Astrocyte of the spinal cord (primary cell): ENCODE data around the gene FIGLA.
A peak's percentile ranks its signal among the peaks of the same experiment; 100 is the strongest.

Experiments used
- DNase-seq: peaks from one replicate; pipeline ENCODE4 v3.0.0; 2011; ENCODE audit warnings: low read depth, low spot score
- H3K4me3 ChIP-seq: 2 replicates; pipeline ENCODE4 v1.5.1; 2011; ENCODE audit warnings: low read depth, mild to moderate bottlenecking, low read length, moderate library complexity
- in situ Hi-C: cut with HindIII; loops from 2 replicates; pipeline ENCODE4 v1.10.0; 2017; ENCODE audit warnings: low sequenced_read_pairs
- TF ChIP-seq, protein P1 (sequence below): IDR thresholded peaks from 2 replicates; pipeline ENCODE4 v1.5.1; 2012; ENCODE audit warnings: low read depth, mild to moderate bottlenecking, low read length, inconsistent platforms

FIGLA gene

DNA sequence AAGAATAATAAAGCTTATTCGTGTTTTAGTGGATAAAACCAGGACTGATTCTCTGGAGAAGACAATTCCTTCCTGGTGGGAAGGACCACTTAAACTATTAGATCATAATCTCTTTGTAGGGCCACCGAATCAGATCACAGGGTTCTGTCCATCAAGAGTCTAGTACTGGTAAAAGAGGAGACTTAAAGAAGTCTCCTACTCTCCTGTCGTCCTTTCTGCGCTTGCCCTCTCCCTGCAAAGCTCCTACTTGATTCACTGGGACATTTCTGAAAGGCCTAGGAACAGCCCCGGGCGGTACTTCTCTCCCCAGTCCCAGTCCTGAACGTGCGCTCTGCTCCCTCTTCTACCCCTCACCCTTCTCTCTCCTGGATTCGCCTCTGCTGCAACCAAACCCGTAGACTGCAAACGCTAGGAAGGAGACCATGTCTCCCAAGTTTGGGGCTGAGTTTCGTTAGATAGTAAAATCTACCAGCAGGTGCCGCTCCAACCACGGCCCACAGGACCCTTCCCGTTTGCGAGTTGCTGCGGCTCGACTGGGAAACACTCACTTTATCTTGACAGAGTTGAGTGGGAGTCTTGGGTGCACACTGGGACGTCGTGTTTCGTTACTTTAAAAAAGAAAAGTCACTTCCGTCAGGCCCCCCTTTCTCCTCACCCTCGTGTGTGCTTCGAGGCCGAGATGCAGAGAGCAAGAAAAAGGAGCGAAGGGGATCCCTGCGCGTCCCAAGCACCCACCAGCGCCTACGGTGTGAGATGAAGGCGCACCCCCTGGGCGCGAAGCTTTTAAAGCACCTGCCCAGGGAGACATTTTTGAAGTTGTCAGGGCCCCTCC is 923 bp downstream of the FIGLA start:
- peak; percentile 36 for DNase-seq
- H3K4me3 ChIP-seq: no peak overlapping the region
- in situ Hi-C loops: no loop called here
- TF ChIP-seq, protein P1, sequence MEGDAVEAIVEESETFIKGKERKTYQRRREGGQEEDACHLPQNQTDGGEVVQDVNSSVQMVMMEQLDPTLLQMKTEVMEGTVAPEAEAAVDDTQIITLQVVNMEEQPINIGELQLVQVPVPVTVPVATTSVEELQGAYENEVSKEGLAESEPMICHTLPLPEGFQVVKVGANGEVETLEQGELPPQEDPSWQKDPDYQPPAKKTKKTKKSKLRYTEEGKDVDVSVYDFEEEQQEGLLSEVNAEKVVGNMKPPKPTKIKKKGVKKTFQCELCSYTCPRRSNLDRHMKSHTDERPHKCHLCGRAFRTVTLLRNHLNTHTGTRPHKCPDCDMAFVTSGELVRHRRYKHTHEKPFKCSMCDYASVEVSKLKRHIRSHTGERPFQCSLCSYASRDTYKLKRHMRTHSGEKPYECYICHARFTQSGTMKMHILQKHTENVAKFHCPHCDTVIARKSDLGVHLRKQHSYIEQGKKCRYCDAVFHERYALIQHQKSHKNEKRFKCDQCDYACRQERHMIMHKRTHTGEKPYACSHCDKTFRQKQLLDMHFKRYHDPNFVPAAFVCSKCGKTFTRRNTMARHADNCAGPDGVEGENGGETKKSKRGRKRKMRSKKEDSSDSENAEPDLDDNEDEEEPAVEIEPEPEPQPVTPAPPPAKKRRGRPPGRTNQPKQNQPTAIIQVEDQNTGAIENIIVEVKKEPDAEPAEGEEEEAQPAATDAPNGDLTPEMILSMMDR: peak; percentile 63

DNA sequence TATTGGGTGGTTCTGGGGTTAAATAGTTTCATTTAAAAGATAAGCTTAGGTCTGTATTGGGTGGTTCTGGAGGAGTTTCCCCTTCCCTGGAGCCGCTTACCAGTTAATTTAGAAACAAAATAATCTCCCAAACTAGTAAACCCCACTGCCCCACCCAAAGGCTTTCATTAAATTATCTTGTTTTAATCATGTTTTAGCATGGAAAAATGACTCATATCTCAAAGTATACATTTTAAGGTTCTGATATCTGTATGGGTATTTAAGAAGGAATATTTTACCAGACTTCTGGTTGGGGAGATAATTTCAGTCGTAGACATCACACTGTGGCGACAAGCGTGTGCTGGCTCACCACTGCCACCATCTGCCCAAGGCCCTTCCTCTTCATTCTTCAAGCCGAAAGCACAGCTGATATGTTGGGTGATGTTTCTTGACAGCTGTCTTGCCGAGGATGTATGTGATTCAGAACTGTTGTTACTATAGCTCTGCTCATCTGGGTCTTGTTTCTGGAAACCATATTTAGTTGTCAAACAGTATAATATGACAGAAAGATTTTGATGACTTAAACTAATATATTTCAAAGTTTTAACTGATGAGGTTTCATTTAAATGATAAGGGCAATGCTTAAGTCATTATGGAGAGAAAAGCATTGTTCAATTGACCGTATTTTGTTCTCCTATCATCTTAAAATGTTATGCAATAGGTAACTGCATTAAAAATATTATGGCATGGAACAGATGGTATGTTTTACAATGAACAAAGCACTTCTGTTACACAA is 5.1 kb downstream of the FIGLA start:
- TF ChIP-seq, protein P1: peak; percentile 43
- DNase-seq: no peak
- in situ Hi-C loops: no loop called here
- H3K4me3 ChIP-seq: no peak overlapping the region

DNA sequence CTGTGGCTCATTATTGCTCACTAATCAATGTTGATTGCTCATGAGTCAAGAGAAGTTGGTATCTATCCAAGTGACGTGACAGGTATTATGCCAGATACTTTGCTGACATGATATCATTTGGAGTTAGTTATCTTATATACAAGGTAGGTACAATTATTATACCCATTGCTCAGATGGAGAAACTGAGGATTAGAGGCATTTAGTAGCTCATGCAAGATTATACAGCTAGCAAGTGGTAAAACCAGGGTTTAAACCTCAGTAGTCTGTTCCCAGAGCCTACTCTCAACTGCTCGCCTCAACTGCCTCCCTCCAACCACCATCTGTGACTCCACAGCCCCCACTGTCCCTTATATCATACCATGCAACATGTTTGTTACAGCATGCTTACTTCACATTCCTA is 6.1 kb downstream of the FIGLA start:
- in situ Hi-C loops: no loop called here
- no peak for DNase-seq
- TF ChIP-seq, protein P1: no peak
- H3K4me3 ChIP-seq: no peak overlapping the region

DNA sequence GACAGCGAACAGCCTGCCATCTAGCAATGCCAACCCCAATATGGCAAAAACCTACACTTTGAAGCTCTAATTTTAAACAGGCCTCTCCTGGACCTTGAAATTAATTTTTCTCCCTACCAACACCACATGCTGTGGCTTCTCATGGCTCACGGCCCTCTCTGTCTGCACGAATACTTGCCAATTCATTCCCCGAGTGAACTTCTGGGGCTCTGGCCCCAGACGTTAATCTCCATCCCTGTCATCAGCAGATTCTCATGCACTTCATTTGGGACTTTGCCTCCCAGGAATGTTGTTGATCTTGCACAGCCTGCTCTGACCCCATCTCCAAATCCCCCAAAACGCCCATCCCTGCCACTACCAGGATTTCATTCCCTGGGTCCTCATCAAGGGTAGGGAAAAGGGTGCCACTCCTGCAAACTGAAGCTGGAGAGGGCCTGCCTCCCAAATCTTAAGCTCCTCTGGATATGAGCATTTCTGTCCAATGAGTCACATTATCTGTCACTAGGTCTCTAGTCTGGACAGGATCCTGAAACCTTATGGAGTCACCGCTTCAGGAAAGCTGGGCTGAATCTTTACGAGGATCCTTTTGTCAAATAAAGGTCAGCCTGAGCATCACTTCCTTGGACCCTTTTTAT is 10.4 kb downstream of the FIGLA start:
- TF ChIP-seq, protein P1: no peak
- in situ Hi-C loops: no loop called here
- no peak overlapping the region for H3K4me3 ChIP-seq
- DNase-seq: no peak

DNA sequence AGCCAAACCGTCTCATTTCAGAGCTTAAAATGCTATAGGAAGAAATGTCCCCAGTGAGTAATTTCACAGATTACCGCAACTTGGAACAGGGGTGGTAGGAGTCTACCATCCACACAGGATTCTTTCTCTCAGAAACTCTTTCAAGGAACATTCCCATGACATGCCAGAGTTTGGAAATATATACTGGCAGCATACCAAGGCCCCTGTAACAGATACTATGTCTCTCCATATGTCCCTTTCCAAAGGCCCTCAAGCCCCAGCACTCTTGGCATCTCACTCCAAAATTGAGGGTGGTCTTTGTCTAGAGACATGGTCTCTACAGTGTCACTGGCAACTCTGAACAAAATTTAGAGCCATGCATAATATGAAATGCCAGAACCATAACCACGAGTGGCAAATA is 11.0 kb downstream of the FIGLA start:
- in situ Hi-C loops: no loop called here
- TF ChIP-seq, protein P1: no peak
- no peak for DNase-seq
- no peak overlapping the region for H3K4me3 ChIP-seq

DNA sequence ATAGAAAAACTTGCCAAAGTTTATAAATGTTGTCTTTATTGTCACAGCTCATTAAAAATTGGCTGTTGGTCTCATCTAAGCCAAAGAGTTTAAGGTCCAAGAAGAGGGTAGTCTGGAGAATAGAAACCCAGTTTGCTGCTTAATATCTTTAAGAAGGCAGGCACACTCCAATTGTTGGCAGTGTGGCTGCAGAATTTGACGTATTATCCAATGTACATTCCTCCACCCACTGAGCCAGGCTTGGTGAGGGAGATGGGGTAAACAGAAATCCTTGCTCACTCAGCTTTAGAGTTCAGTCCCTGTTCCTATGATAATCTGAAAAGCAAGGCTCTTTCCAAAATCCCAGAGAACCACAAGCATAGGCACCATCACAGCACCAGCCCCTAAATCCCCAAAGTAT is 11.8 kb downstream of the FIGLA start:
- in situ Hi-C loops: no loop called here
- no peak overlapping the region for H3K4me3 ChIP-seq
- TF ChIP-seq, protein P1: no peak
- DNase-seq: no peak
